ENCODE data around the gene SEMA4A. TPM values are rescaled to one million over a fixed set of nuclear protein-coding genes. Genes with fewer than 3 reads are reported as not detected.
"Not testable (repeated sequence)": the region's sequence is repeated elsewhere in the genome, so short reads cannot be mapped to it uniquely, and the experiment has no call there.

The SEMA4A gene
- total RNA-seq, 1 donor from 2014 or later, result 1.4 TPM

DNA sequence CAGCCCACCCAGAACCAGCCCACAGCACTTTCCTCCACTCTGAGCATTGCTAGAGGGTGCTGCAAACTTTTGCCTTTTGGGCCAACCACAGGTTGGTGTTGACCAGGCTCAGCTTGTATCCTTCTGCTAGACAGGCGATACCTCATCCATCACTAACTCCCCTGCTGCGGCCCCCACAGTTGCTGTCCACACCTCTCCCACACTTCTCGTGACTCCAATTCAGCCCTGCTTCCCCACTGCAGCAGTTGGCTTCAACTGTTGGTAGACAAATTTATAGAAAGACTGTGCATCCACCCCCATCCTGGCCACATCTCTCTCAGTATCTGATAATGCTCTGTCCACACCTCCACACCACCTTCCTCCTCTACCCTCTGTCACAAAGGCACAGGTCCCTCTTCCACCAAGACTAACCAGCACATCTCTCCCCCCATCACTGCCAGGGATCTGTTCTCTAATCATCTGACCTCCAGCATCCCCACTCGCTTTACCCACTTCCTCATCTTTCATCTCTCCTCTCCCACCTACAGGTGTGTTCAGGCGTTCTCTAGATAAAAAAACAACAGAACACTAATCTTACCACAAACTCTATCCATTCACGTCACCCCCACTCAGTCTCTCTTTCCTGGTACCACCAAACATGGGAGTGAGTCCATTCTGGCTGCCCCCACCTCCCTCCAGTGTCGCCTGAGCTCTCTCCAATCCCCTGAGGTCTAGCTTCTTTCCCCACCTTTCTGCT, 24.7 kb downstream of the SEMA4A start:
- ATAC-seq (ENCODE audit: poor library complexity) (no peak), DNase-seq (no peak)
- intact Hi-C loops (cut with DNase I), result no loop called here

GRCh38 chr1:156180471-156180870, 27.1 kb downstream of the SEMA4A start:
- DNase-seq (no peak), ATAC-seq (ENCODE audit: poor library complexity) (no peak)
- intact Hi-C loops (cut with DNase I), result no loop called here

DNA sequence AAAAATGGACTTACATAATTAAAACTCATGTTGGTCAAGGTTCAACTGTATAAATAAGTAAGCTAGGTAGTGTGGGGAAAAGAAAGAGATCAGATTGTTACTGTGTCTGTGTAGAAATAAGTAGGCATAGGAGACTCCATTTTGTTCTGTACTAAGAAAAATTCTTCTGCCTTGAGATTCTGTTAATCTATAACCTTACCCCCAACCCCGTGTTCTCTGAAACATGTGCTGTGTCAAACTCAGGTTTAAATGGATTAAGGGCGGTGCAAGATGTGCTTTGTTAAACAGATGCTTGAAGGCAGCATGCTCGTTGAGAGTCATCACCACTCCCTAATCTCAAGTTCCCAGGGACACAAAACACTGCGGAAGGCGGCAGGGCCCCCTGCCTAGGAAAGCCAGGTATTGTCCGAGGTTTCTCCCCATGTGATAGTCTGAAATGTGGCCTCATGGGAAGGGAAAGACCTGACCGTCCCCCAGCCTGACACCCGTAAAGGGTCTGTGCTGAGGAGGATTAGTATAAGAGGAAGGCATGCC, 28.1 kb downstream of the SEMA4A start:
- intact Hi-C loops (cut with DNase I); DNase-seq; ATAC-seq (ENCODE audit: poor library complexity): not testable (repeated sequence)

GRCh38 chr1:156182010-156182779, 28.8 kb downstream of the SEMA4A start:
- intact Hi-C loops (cut with DNase I); DNase-seq; ATAC-seq (ENCODE audit: poor library complexity): not testable (repeated sequence)

DNA sequence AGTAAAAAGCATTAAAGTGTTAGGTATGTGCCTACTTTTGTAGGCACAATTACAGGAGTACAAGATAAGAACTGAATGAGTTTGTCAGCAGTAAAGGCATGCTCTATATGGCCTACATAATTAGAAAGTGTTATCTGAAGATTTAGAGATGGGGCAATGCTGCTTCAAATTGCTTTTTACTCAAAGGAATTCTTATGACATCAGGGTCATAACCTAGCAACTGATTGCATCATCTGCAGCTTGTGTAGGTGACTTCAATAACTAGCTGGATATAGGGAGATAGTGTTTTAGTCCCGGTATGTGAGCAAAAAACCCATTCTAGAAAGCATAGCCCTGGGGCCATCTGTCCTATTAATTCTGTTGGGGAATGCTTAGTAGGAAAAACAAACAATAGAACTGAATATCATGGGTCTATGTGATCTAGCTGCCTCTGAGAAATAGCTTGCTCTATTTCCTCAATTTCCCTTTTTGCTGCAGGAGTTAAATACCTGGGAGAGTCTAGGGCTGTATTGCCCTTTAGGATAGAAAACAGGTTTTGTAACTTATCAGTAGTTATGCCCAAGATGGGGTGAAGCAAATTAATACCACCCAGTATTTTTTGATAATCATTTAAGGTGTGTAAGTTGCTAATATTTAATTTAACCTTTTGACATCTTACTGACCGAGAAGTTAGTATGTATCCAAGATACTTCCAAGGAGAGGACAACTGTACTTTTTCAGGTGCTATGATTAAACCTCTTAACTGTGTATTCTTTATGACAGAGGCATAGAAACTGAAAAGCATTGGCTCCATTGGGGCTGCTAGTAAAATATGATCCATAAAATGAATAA, 33.2 kb downstream of the SEMA4A start:
- ATAC-seq (ENCODE audit: poor library complexity); intact Hi-C loops (cut with DNase I); DNase-seq: not testable (repeated sequence)

DNA sequence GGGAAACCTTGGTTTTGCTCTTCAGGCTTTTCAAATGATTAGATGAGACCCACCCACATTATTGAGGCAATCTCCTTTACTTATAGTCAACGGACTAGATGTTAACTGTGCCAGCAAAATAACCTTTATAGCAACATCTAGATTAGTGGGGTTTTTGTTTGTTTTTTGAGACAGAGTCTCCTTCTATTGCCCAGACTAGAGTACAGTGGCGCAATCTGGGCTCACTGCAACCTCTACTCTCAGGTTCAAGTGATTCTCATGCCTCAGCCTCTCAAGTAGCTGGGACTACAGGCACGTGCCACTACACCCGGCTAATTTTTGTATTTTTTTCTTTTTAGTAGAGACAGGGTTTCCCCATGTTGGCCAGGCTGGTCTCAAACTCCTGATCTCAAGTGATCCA, 36.9 kb downstream of the SEMA4A start:
- intact Hi-C loops (cut with DNase I), result loop anchor here (10.0 kb wide), 1 partner anchor 45 kb away; no protein-coding TSS in a partner anchor
- not testable (repeated sequence) for DNase-seq; ATAC-seq (ENCODE audit: poor library complexity)

GRCh38 chr1:156191292-156191964, 38.0 kb downstream of the SEMA4A start:
- no peak for DNase-seq
- no peak for ATAC-seq (ENCODE audit: poor library complexity)
- intact Hi-C loops (cut with DNase I), result loop anchor here (10.0 kb wide), 1 partner anchor 47 kb away; no protein-coding TSS in a partner anchor

DNA sequence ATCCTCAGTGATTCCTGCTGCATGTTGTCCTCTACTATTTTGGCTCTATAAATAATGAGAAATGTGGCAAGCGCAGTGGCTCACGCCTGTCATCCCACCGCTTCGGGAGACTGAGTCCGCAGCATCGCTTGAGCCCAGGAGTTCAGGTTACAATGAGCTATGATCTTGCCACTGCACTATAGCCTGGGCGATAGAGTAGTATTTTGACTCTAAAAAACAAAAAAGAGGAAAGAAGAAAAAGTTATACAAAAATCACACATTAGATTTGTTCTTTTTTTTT, 39.8 kb downstream of the SEMA4A start:
- DNase-seq (no peak), ATAC-seq (ENCODE audit: poor library complexity) (no peak)
- intact Hi-C loops (cut with DNase I), result loop anchor here (10.0 kb wide), 1 partner anchor 48 kb away; no protein-coding TSS in a partner anchor

DNA sequence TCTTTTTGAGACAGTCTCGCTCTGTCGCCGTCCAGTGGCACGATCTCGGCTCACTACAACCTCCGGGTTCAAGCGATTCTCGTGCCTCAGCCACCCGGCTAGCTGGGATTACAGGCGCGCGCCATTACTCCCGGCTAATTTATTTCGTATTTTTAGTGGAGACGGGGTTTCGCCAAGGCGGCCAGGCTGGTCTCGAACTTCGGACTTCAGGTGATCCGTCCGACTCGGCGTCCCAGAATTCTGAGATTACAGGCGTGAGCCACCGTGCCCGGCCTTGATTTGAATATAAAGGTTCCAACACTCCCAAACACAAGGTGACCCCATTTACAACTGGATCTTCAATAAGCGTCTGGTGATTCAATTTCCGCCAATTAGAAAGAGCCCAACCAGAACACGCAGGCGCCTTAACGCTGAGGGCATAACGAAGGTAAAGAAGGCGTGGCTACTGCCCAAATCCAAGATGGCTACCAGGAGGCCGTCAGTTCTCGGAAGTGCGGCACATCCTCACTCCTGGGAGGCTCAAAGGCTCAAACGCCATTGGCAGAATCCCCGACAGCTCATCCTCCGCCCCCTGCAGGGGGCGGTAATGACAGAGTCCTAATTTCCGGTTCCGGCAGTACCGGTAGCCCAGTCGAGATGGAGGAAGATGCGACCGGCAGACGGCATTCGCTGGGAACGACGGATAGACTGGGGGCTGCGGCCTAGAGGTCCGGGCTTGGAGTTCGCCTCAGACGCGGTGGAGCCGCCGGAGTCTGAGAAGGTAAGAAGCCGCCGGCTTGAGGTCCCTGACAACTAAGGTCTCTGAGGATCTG, 40.3 kb downstream of the SEMA4A start, which contains the start of gene SLC25A44:
TSS of gene SLC25A44 (plus strand) at position 617 of the 812 bp plus-strand sequence. CDS start 5,744 bp downstream, outside the sequence.
- DNase-seq, result peak; percentile 96
- ATAC-seq (ENCODE audit: poor library complexity), result peak; percentile 99
- intact Hi-C loops (cut with DNase I), result loop anchor here (10.0 kb wide), 1 partner anchor 49 kb away; no protein-coding TSS in a partner anchor

DNA sequence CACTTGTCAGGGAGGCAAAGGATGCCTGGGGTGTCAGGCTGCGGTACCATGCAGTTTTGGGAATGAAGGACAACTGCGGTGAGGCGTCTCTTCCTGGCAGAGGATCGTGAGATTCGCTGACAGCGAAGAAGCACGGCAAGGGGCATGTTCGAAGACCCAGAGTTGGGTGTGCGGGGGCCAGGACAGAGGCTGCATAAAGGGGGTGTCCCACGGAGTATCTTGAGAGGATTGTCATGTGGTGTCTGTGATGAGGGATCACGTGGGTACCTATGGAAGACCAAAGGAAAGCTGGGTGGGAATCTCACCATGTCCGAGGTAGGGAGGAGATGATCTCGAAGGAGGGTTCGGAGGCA, 40.9 kb downstream of the SEMA4A start:
- ATAC-seq (ENCODE audit: poor library complexity) (peak; percentile 6), DNase-seq (no peak)
- intact Hi-C loops (cut with DNase I), result loop anchor here (10.0 kb wide), 1 partner anchor 49 kb away; no protein-coding TSS in a partner anchor

DNA sequence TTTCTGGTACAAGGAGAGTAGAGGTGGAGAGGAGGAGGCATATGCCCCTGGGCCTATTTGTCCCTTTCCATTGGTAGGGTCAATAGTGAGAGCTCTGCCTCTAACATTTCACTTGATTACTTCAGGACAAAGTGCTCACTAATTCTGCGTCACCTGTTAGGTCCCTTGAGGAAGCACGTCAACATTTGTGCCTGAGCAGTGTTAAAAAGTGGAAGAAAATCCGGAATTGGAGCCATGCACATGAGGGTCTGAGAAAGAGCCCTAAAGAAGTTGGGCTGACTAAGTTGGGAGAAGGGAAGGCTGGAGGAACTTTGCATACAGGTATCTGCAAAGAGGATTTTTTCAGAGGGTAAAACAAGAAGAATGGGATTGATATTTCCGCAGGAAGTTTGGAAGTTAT, 42.5 kb downstream of the SEMA4A start:
- intact Hi-C loops (cut with DNase I), result loop anchor here (10.0 kb wide), 1 partner anchor 51 kb away; no protein-coding TSS in a partner anchor
- no peak for ATAC-seq (ENCODE audit: poor library complexity)
- DNase-seq, result no peak

GRCh38 chr1:156196445-156196844, 43.1 kb downstream of the SEMA4A start:
- no peak for ATAC-seq (ENCODE audit: poor library complexity)
- no peak for DNase-seq
- intact Hi-C loops (cut with DNase I), result loop anchor here (10.0 kb wide), 1 partner anchor 52 kb away; no protein-coding TSS in a partner anchor

DNA sequence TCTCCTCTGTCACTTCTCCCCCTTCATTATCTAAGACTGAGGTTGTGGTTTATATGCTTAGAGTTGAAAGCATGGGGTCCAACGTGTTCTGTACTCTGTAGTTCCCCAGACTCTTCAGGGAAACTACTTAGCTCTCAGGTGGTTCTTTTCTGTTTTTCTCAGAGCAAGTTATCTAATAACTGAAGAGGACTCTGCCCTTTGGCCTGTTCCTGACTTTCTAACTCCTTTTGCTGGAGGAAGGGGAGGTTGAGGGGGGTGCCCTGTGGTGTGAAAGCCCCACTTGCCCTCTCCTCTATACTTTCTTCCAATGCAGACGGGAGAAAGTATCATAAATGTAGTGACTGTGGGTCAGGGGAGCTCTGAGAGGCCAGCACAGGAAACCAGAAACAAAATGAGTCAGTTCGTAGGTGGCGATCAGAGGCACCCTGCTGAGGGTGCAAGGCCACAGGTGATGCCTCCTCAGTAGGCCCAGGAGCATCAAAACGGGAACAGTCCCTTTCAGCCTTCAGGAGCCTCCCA, 45.5 kb downstream of the SEMA4A start:
- ATAC-seq (ENCODE audit: poor library complexity), result no peak
- DNase-seq, result no peak
- intact Hi-C loops (cut with DNase I), result loop anchor here (10.0 kb wide), 1 partner anchor 54 kb away; no protein-coding TSS in a partner anchor

GRCh38 chr1:156200044-156200443, 46.7 kb downstream of the SEMA4A start:
- ATAC-seq (ENCODE audit: poor library complexity), result no peak
- intact Hi-C loops (cut with DNase I), result no loop called here
- no peak for DNase-seq

DNA sequence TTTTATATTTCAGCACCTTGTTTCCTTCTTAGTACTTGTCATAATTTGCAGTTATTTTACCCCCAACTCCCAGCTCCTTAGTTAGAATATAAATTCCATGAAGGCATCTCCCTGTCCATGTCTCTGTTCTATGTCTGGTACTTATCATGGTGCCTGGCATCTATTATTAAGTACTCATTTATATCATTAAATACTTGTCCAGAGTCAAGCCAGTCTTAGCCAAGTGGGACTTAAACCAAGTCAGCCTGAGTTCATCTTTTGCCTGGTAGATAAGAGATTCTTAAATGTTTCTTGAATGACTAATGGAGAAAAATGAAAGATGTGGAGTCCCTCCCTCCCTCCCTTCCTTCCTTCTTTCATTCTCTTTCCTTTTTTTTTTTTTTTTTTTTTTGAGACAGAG, 49.9 kb downstream of the SEMA4A start:
- peak; percentile 78 for ATAC-seq (ENCODE audit: poor library complexity)
- intact Hi-C loops (cut with DNase I), result no loop called here

DNA sequence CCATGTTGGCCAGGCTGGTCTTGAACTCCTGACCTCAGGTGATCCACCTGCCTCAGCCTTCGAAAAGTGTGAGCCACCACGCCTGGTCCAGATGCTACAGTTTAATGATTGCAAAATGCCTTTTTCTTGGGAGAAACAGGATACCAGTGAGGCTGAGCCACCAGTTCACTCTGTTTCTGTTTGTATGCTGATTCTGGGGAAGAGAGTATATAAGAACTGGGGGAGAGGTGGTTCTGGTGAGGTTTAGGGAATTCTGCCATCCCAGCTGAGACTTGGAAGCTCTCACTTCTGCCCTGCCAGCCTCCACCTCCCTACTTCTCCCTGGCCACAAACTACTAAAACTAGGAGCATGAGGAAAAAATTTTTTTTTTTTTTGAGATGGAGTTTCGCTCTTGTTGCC, 51.3 kb downstream of the SEMA4A start:
- intact Hi-C loops (cut with DNase I), result no loop called here
- DNase-seq (no peak), ATAC-seq (ENCODE audit: poor library complexity) (no peak)

More for the DNA sequence above, 49.9 kb downstream of the SEMA4A start:
- no peak for DNase-seq

GRCh38 chr1:156211243-156211642, 57.9 kb downstream of the SEMA4A start:
- DNase-seq (no peak), ATAC-seq (ENCODE audit: poor library complexity) (no peak)
- intact Hi-C loops (cut with DNase I), result no loop called here

Data from Right ventricle myocardium superior (tissue), 1 donor.